HT1080 (cell line): ENCODE measurements around the gene CACNA1G. TPM values are rescaled to one million over a fixed set of nuclear protein-coding genes. Genes with fewer than 3 reads are reported as not detected.

Experiments
- DNase-seq: peaks from one replicate; pipeline ENCODE4 v3.0.0-alpha.2; 2015; ENCODE audit warnings: low read depth
- total RNA-seq: library from RNA; depleted of rRNA; stranded (reverse); fragments of >200 nt; shearing (Covaris generic); gene quantifications from 2 replicates; pipeline ENCODE4 v1.2.3, GENCODE V29; 2014

CACNA1G gene
- total RNA-seq, 1 experiment from 2014 or later: 0.40 TPM

- DNase-seq: no peak
These were observed 82.5 kb downstream of the CACNA1G start for GRCh38 chr17:50642722-50643656.

- DNase-seq: no peak
These were observed 85.5 kb downstream of the CACNA1G start for GRCh38 chr17:50645748-50646682.

- no peak for DNase-seq
These were observed 86.7 kb downstream of the CACNA1G start for GRCh38 chr17:50647187-50647586.

GRCh38 chr17:50649042-50649908 is 88.8 kb downstream of the CACNA1G start:
- DNase-seq: no peak

GRCh38 chr17:50651661-50652060 is 91.1 kb downstream of the CACNA1G start:
- DNase-seq: no peak

- no peak for DNase-seq
These were observed 93.2 kb downstream of the CACNA1G start for GRCh38 chr17:50653738-50654137.

- no peak for DNase-seq
These were observed 96.0 kb downstream of the CACNA1G start for GRCh38 chr17:50656509-50656908.

- no peak for DNase-seq
These were observed 96.5 kb downstream of the CACNA1G start for GRCh38 chr17:50657054-50657453.

- no peak for DNase-seq
These were observed 97.1 kb downstream of the CACNA1G start for GRCh38 chr17:50657627-50658026.

- DNase-seq: no peak
These were observed 98.1 kb downstream of the CACNA1G start for GRCh38 chr17:50658616-50659015.

GRCh38 chr17:50659179-50659578 is 98.7 kb downstream of the CACNA1G start:
- no peak for DNase-seq

- DNase-seq: no peak
These were observed 99.7 kb downstream of the CACNA1G start for GRCh38 chr17:50660042-50660886.

GRCh38 chr17:50660887-50661345 is 100.4 kb downstream of the CACNA1G start:
- DNase-seq: no peak

- no peak for DNase-seq
These were observed 100.8 kb downstream of the CACNA1G start for GRCh38 chr17:50661348-50661747.

GRCh38 chr17:50661795-50662391 is 101.4 kb downstream of the CACNA1G start:
- DNase-seq: peak; percentile 98

- DNase-seq: no peak
These were observed 102.2 kb downstream of the CACNA1G start for GRCh38 chr17:50662632-50663225.

GRCh38 chr17:50663812-50664374 is 103.4 kb downstream of the CACNA1G start:
- no peak for DNase-seq

- DNase-seq: no peak
These were observed 104.4 kb downstream of the CACNA1G start for GRCh38 chr17:50664788-50665458.
